ENCODE data around the gene CSF3.

The CSF3 gene, protein sequence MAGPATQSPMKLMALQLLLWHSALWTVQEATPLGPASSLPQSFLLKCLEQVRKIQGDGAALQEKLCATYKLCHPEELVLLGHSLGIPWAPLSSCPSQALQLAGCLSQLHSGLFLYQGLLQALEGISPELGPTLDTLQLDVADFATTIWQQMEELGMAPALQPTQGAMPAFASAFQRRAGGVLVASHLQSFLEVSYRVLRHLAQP

DNA sequence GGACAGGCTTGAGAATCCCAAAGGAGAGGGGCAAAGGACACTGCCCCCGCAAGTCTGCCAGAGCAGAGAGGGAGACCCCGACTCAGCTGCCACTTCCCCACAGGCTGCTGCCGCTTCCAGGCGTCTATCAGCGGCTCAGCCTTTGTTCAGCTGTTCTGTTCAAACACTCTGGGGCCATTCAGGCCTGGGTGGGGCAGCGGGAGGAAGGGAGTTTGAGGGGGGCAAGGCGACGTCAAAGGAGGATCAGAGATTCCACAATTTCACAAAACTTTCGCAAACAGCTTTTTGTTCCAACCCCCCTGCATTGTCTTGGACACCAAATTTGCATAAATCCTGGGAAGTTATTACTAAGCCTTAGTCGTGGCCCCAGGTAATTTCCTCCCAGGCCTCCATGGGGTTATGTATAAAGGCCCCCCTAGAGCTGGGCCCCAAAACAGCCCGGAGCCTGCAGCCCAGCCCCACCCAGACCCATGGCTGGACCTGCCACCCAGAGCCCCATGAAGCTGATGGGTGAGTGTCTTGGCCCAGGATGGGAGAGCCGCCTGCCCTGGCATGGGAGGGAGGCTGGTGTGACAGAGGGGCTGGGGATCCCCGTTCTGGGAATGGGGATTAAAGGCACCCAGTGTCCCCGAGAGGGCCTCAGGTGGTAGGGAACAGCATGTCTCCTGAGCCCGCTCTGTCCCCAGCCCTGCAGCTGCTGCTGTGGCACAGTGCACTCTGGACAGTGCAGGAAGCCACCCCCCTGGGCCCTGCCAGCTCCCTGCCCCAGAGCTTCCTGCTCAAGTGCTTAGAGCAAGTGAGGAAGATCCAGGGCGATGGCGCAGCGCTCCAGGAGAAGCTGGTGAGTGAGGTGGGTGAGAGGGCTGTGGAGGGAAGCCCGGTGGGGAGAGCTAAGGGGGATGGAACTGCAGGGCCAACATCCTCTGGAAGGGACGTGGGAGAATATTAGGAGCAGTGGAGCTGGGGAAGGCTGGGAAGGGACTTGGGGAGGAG lies at the start of gene CSF3:
CSF3 (plus strand) TSS at position 436 of the 993 bp plus-strand sequence; CDS start at position 471, 35 bp downstream.
- DNase-seq, result no peak
- TF ChIP-seq POLR2A (IDR thresholded peaks at IDR 0.05; ENCODE audit: low read length) (no peak), GATA1 (IDR thresholded peaks at IDR 0.05; ENCODE audit: low read depth, low read length) (no peak)

DNA sequence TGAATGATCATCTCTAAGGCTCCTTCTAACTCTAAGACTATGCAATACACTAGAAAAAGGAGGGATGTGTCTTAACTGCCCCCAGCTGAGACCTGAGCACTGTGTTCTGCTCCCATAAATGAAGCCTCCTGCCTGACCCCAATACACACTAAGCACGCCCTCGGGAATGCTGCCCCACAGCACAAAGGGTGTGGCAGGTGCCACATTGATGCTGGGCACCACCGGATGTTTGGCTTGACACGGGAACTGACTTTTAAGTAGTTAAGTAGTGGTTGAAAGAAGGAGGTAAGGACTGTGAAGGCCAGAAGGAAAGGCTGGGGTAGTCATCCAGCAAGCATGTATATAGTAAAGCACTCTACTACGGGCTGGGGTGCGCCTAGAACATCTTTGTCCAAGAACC lies 48.5 kb upstream of the CSF3 start:
- TF ChIP-seq GATA1 (IDR thresholded peaks at IDR 0.05; ENCODE audit: low read depth, low read length) (no peak), POLR2A (IDR thresholded peaks at IDR 0.05; ENCODE audit: low read length) (no peak)
- no peak for DNase-seq

DNA sequence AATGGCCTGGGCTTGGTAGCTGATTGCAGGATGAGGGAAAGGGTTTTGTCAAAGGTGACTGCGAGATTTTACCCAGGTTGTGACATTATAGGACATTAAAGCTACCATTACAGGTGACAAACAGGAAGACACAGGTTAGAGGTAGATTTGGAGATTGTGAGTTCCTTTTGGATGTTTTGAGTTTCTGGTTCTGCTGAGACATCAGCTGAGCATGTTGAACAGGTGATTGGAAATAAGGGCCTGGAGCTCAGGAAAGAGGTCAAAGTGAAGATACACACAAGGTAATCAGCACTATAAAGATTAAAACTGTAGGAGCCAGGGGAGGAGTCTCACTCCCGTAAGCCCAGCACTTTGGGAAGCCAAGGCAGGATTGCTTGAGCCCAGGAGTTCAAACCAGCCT lies 46.5 kb upstream of the CSF3 start:
- DNase-seq, result no peak
- TF ChIP-seq POLR2A (IDR thresholded peaks at IDR 0.05; ENCODE audit: low read length) (no peak), GATA1 (IDR thresholded peaks at IDR 0.05; ENCODE audit: low read depth, low read length) (no peak)

DNA sequence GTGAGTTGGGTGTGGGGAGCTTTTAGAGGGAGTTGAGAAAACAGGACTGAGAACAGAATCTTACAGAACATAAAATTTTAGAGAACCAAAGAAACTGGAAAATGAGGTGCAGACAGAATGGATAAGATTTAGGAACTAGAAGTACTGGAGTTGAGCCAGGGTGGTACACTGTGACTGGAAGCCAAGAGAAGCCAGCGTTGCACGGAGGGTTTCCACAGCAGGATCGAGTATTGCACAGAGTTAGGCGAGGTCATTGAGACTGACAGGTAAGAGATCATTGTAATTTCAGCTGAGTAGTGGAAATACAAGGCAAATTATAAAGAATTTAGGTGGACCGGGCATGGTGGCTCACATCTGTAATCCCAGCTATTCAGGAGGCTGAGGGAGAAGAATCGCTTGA lies 45.9 kb upstream of the CSF3 start:
- no peak for DNase-seq
- no peak for TF ChIP-seq GATA1 (IDR thresholded peaks at IDR 0.05; ENCODE audit: low read depth, low read length)
- no peak for TF ChIP-seq POLR2A (IDR thresholded peaks at IDR 0.05; ENCODE audit: low read length)

DNA sequence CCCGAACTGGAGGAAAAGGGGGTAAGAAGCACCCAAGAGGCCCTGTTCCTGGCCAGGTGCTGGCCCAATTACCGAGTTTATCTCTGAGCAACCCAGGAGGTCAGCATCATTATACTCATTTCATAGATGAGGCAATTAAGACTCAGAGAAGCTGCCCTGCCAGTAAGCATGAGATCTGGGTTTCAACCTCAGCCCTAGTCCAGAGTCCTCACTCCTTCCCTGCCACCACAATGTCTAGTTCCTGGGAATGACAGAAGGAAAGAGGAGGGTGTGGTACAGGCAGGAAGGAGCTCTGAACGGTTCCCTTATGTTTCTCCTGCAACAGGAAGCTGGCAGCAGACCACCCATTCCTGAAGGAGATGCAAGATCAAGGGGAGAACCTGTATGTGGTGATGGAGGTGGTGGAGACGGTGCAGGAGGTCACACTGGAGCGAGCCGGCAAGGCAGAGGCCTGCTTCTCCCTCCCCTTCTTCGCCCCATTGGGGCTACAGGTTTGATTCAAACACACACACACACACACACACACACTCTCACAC lies 45.0 kb upstream of the CSF3 start:
- DNase-seq, result no peak
- no peak for TF ChIP-seq GATA1 (IDR thresholded peaks at IDR 0.05; ENCODE audit: low read depth, low read length)
- no peak for TF ChIP-seq POLR2A (IDR thresholded peaks at IDR 0.05; ENCODE audit: low read length)

DNA sequence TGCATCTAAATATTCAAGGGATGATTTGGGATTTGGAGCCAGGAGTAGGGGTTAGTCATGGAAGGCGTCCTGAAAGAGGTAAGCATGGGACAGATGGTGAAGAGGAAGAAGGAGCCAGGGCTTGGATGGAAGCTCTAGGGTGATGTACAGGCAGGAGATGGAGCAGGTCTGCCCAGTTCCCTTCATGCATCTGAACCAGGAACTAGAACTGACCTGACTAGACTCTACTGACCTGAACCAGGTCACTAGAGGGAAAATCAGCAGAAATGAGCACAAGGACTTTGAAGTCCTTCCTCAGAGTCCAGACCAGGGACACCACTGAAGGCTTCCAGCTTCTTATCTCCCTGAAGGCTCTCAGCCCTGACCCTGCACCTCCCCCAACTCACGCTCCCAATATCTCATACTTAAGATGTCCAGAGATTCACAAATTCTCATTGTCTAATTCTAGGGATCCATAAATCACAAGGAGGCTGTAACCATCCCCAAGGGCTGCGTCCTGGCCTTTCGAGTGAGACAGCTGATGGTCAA lies 44.1 kb upstream of the CSF3 start:
- TF ChIP-seq GATA1 (IDR thresholded peaks at IDR 0.05; ENCODE audit: low read depth, low read length), result no peak
- TF ChIP-seq POLR2A (IDR thresholded peaks at IDR 0.05; ENCODE audit: low read length), result no peak

DNA sequence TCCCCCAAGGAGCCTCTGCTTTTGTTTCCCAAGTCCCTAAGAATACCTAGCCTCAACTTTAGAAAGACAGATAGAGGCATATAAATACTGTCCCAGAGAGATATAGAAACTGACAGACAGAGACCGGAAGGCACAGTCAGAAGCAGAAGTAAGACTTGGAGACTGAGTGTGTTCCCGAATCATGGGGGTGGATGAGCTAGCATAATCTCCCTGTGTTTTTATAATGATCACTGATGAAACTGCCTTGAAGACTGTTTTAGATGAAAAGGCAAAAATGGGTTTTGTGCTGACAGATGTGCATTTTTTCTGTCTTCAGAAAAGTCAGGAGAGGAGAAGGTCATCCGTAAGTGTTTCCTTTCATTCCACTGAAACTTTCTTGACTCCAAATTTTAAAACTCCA lies 43.0 kb upstream of the CSF3 start:
- no peak for TF ChIP-seq POLR2A (IDR thresholded peaks at IDR 0.05; ENCODE audit: low read length)
- no peak for TF ChIP-seq GATA1 (IDR thresholded peaks at IDR 0.05; ENCODE audit: low read depth, low read length)
- no peak for DNase-seq

More for the DNA sequence above, 44.1 kb upstream of the CSF3 start:
- no peak for DNase-seq

DNA sequence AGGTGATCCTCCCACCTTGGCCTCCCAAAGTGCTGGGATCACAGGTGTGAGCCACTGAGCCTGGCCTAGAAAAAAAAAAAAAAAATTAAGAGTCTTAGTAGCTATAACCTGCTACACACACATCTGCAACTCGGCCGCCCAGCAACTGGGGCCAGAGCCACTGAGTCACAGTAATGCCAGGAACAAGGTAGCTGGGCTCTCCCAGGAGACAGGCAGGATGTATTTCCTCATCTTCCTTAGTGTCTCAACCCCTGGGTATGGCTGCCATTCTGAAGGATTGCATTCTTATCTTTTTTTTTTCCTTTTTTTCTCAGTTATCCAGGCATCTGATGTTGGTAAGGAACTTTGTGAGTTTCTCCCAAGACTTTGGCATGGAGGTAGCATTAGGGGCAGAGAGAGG lies 41.7 kb upstream of the CSF3 start:
- no peak for DNase-seq
- no peak for TF ChIP-seq GATA1 (IDR thresholded peaks at IDR 0.05; ENCODE audit: low read depth, low read length)
- TF ChIP-seq POLR2A (IDR thresholded peaks at IDR 0.05; ENCODE audit: low read length), result no peak

DNA sequence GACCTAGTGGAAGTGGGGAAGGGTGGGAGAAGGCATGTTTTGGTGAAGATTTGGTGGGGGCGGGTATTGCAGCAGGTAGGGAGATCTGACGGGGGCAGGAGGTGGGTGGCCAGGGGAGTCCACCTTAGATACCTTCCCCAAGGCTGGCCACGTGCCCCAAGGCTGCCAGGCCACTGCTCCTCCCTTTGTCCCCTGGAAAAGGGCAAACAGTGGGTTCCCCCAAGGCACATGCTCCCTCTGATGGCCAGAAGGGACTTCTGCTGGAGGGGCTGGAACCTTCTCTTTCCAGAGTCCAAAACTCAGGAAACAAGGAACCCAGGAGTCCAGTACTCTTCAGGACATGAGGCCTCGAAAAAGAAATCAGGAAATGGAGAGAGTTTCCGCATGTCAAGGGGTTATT lies 40.8 kb upstream of the CSF3 start:
- DNase-seq, result no peak
- TF ChIP-seq POLR2A (IDR thresholded peaks at IDR 0.05; ENCODE audit: low read length), result no peak

DNA sequence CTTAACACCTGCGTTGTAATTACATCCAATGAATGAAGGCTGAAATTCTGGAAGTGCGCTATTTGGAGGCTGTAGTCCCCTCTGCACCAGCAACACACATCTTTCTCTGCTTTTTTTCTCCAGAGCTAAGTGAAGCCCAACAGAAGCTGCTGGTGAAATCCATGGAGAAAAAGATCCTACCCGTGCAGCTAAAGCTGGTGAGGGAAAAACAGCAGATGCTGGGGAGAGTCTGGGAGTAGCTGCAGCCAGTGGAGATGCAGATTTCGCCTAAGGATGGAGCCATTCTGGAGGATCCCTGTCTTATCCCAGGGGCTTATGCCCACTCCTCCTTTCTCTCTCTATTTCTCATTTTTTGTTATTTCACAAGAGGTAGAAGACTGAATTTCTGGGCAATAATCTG lies 39.4 kb upstream of the CSF3 start:
- TF ChIP-seq POLR2A (IDR thresholded peaks at IDR 0.05; ENCODE audit: low read length), result no peak
- TF ChIP-seq GATA1 (IDR thresholded peaks at IDR 0.05; ENCODE audit: low read depth, low read length), result no peak
- no peak for DNase-seq

DNA sequence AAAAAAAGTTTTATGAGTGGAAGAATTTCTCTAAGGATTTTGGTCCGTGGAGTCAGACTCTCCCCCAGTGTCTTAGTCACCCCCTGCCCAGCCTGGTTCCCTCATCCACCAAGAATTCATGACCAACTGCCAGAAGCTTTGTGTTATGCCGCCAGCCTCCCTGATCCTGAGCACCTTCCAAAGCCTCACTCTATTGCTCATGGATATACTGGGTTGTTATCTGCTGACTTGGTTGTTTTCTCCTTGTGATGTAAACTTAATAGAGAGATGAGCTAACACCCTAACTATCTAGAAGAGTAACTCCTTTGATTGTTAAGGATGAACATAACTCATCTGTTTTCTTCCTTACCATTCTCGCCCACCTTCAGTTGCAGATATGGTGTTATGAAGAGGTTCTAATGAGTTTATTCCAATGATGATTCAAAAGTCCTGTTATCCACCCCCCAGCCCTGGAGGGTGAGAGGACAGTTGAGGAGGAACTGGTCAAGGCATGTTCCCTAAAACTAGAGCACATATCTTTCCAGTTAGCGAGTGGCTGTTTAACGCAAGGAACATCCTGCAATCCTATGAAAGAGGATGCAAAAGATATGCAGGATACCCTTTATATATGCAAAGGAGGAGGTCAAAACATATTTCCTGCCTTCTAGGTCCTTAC lies 36.1 kb upstream of the CSF3 start:
- TF ChIP-seq GATA1 (IDR thresholded peaks at IDR 0.05; ENCODE audit: low read depth, low read length) (no peak), POLR2A (IDR thresholded peaks at IDR 0.05; ENCODE audit: low read length) (no peak)
- DNase-seq, result no peak

DNA sequence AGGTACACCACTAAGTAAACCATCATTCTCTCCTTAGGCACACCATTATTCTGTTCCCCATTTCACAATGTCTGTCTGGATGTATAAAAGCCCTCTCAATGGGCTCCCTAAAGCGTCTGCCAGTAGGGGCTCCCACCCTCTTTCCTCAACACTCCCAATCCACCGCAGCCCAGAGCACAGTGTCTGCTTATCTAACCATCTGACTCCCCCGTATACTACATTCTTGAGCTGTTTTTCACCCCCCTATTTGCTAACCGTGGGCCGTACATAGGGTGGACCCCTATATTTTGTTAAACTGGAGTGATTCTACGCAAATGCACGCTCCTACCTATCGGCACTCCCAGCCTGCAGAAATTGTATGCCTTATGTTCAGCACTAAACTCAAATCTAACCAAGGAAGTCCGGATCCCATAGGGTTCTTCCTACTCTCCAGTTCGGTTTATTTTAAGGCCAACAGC lies 35.3 kb upstream of the CSF3 start:
- TF ChIP-seq POLR2A (IDR thresholded peaks at IDR 0.05; ENCODE audit: low read length) (no peak), GATA1 (IDR thresholded peaks at IDR 0.05; ENCODE audit: low read depth, low read length) (no peak)
- peak; percentile 74 to 80 for DNase-seq

DNA sequence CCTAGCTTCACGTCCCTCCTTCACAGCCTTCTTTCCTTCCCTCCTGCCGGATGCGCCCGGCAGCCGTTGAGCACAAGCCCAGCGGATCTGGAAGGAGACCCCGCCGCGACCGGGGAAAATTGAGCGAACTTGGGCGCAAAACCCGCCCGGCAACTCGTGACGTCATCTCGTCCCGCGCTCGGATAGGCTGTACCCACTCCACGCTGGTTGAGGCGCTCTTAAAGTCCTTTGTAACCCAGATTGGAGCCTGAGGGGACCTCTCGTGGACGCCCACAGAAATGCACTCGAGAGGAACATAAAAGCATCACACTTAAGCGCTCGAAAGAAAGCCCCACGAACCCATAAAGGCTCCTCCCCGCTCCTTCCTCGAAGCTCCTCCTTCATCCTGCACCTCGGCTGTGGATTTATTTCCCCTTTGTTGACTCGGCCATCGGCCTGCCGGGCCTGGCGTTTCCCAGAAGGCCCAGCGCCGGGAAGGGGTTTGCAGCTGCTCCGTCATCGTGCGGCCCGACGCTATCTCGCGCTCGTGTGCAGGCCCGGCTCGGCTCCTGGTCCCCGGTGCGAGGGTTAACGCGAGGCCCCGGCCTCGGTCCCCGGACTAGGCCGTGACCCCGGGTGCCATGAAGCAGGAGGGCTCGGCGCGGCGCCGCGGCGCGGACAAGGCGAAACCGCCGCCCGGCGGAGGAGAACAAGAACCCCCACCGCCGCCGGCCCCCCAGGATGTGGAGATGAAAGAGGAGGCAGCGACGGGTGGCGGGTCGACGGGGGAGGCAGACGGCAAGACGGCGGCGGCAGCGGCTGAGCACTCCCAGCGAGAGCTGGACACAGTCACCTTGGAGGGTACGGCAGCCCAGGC lies 34.7 kb upstream of the CSF3 start, which contains the start of gene PSMD3:
PSMD3 (plus strand) TSS at position 457 of the 856 bp plus-strand sequence; CDS start at position 621, 164 bp downstream.
- DNase-seq, result peak; percentile 100
- TF ChIP-seq POLR2A (IDR thresholded peaks at IDR 0.05; ENCODE audit: low read length) (peak; percentile 92), GATA1 (IDR thresholded peaks at IDR 0.05; ENCODE audit: low read depth, low read length) (no peak)

Measured in erythroblast (primary cell).